ENCODE measurements around the gene TMEFF1. TPM values are rescaled to one million over a fixed set of nuclear protein-coding genes. Genes with fewer than 3 reads are reported as not detected.

Gene TMEFF1
- total RNA-seq, 1 donor from 2014 or later, result 103 TPM

- Histone ChIP-seq H3K4me1 (peaks cover 7% of the 10 kb centered on the region), H3K27me3 (no peaks in the 10 kb centered on the region), H3K79me2 (ENCODE audit: low read depth) (no peaks in the 10 kb centered on the region), H3K36me3 (no peaks in the 10 kb centered on the region), H3K27ac (no peak overlapping the region), H3F3A (ENCODE audit: low read depth) (peaks cover 9% of the 10 kb centered on the region), H3K4me2 (no peak overlapping the region), H3K9me3 (ENCODE audit: low read depth) (no peaks in the 10 kb centered on the region), H4K20me1 (ENCODE audit: low read depth) (no peaks in the 10 kb centered on the region), H2AFZ (replicated peaks) (no peak overlapping the region), H3K4me3 (no peak overlapping the region), H3K9ac (no peak overlapping the region)
- peaks cover 3% of the 10 kb centered on the region for H3K9me3 Mint-ChIP-seq
- no peak overlapping the region for H3K4me3 Mint-ChIP-seq
- H3K27ac Mint-ChIP-seq, result no peak overlapping the region
- H3K4me1 Mint-ChIP-seq, result peaks cover 9% of the 10 kb centered on the region
- TF ChIP-seq EZH2phosphoT487 (IDR thresholded peaks at IDR 0.05) (no peak), CTCF (IDR thresholded peaks at IDR 0.05) (no peak), EZH2 (IDR thresholded peaks at IDR 0.05) (no peak)
- no peaks in the 10 kb centered on the region for H3K36me3 Mint-ChIP-seq
- H3K27me3 Mint-ChIP-seq (ENCODE audit: insufficient read depth, low read depth), result peaks cover 5% of the 10 kb centered on the region
- DNase-seq (ENCODE audit: low spot score), result no peak
These were observed 132.5 kb downstream of the TMEFF1 start for GRCh38 chr9:100605405-100605804.

GRCh38 chr9:100619194-100619593 lies 146.2 kb downstream of the TMEFF1 start:
- Mint-ChIP-seq H3K27me3 (ENCODE audit: insufficient read depth, low read depth) (peaks cover 9% of the 10 kb centered on the region), H3K36me3 (no peaks in the 10 kb centered on the region), H3K4me3 (no peak overlapping the region), H3K9me3 (peaks cover 23% of the 10 kb centered on the region), H3K4me1 (no peaks in the 10 kb centered on the region), H3K27ac (no peak overlapping the region)
- H3K27ac ChIP-seq, result no peak overlapping the region
- H3K4me1 ChIP-seq, result no peaks in the 10 kb centered on the region
- no peak overlapping the region for H3K4me3 ChIP-seq
- H2AFZ ChIP-seq (replicated peaks), result no peak overlapping the region
- no peaks in the 10 kb centered on the region for H4K20me1 ChIP-seq (ENCODE audit: low read depth)
- DNase-seq (ENCODE audit: low spot score), result peak; percentile 40
- no peaks in the 10 kb centered on the region for H3F3A ChIP-seq (ENCODE audit: low read depth)
- no peaks in the 10 kb centered on the region for H3K79me2 ChIP-seq (ENCODE audit: low read depth)
- no peaks in the 10 kb centered on the region for H3K27me3 ChIP-seq
- TF ChIP-seq CTCF (IDR thresholded peaks at IDR 0.05) (no peak), EZH2phosphoT487 (IDR thresholded peaks at IDR 0.05) (no peak), EZH2 (IDR thresholded peaks at IDR 0.05) (no peak)
- peaks cover 4% of the 10 kb centered on the region for H3K9me3 ChIP-seq (ENCODE audit: low read depth)
- no peak overlapping the region for H3K4me2 ChIP-seq
- no peak overlapping the region for H3K9ac ChIP-seq
- no peaks in the 10 kb centered on the region for H3K36me3 ChIP-seq

- H3K27ac ChIP-seq, result no peak overlapping the region
- Mint-ChIP-seq H3K4me3 (no peak overlapping the region), H3K9me3 (peaks cover 23% of the 10 kb centered on the region), H3K36me3 (no peaks in the 10 kb centered on the region), H3K4me1 (no peaks in the 10 kb centered on the region), H3K27me3 (ENCODE audit: insufficient read depth, low read depth) (peaks cover 9% of the 10 kb centered on the region), H3K27ac (no peak overlapping the region)
- peaks cover 4% of the 10 kb centered on the region for H3K9me3 ChIP-seq (ENCODE audit: low read depth)
- H3K4me2 ChIP-seq, result no peak overlapping the region
- no peaks in the 10 kb centered on the region for H3K79me2 ChIP-seq (ENCODE audit: low read depth)
- no peak overlapping the region for H3K4me3 ChIP-seq
- H3K27me3 ChIP-seq, result no peaks in the 10 kb centered on the region
- H3F3A ChIP-seq (ENCODE audit: low read depth), result no peaks in the 10 kb centered on the region
- TF ChIP-seq EZH2phosphoT487 (IDR thresholded peaks at IDR 0.05), result no peak
- TF ChIP-seq EZH2 (IDR thresholded peaks at IDR 0.05), result no peak
- TF ChIP-seq CTCF (IDR thresholded peaks at IDR 0.05), result no peak
- DNase-seq (ENCODE audit: low spot score), result no peak
- H3K9ac ChIP-seq, result no peak overlapping the region
- no peaks in the 10 kb centered on the region for H4K20me1 ChIP-seq (ENCODE audit: low read depth)
- no peak overlapping the region for H2AFZ ChIP-seq (replicated peaks)
- H3K4me1 ChIP-seq, result no peaks in the 10 kb centered on the region
- no peaks in the 10 kb centered on the region for H3K36me3 ChIP-seq
These were observed 146.7 kb downstream of the TMEFF1 start for GRCh38 chr9:100619665-100620064.
